A549 (cell line): ENCODE results near the gene SCN4B. TPM values are rescaled to one million over a fixed set of nuclear protein-coding genes. Genes with fewer than 3 reads are reported as not detected.
A peak's percentile ranks its signal among the peaks of the same experiment; 100 is the strongest.

Experiments
- ATAC-seq, 2 experiments: fragments of 200-7000 bp in 1 of 2; fragments of >200 bp in 1 of 2; cut with Nextera tagmentation in 1 of 2; cut with Tn5 transposase in 1 of 2; 3 replicates each; pipeline versions ENCODE4 v1.8.0 to v1.9.1; 2018 to 2020; ENCODE audit warnings: mild to moderate bottlenecking in 1 of 2, moderate library complexity in 1 of 2
- CTCF ChIA-PET: fragments of 300-600 bp; sonication (Branson Sonifier 250); formaldehyde crosslinking; extraction: SDS; loops from one replicate; lab custom pipeline; 2021; ENCODE audit warnings: antibody characterized with exemption, inconsistent platforms; lab: Yijun Ruan, JAX
- POLR2A ChIA-PET: fragments of 350-600 bp; formaldehyde crosslinking; extraction: SDS; loops from one replicate; lab custom pipeline; 2021; ENCODE audit warnings: antibody characterized with exemption, inconsistent platforms; lab: Yijun Ruan, JAX
- DNase-seq, 2 experiments: peaks; one replicate each; pipeline versions ENCODE4 v3.0.0 to v3.0.0-alpha.2; 2011 to 2016; ENCODE audit warnings: low read depth in 1 of 2, low spot score in 1 of 2
- FAIRE-seq: peaks from 2 replicates; lab custom pipeline; 2011; peaks lifted over from hg19 to GRCh38; lab: Jason Lieb, UNC
- H3K27ac ChIP-seq, 2 experiments: fragments of >200 bp; sonication (Bioruptor Twin); formaldehyde crosslinking; 3 replicates each; pipeline ENCODE4 v1.5.1; 2016 to 2017
- H3K4me1 ChIP-seq: fragments of >200 bp; sonication (Bioruptor Twin); formaldehyde crosslinking; 3 replicates; pipeline ENCODE4 v1.6.1; 2016
- H3K4me2 ChIP-seq: fragments of >200 bp; sonication (Bioruptor Twin); formaldehyde crosslinking; 3 replicates; pipeline ENCODE4 v1.6.1; 2016
- H3K4me3 ChIP-seq: fragments of >200 bp; sonication (Bioruptor Twin); formaldehyde crosslinking; 3 replicates; pipeline ENCODE4 v1.5.1; 2016
- H3K9me3 ChIP-seq: fragments of >200 bp; sonication (Bioruptor Twin); formaldehyde crosslinking; 3 replicates; pipeline ENCODE4 v1.6.1; 2016
- BHLHE40 ChIP-seq: IDR thresholded peaks from 2 replicates; pipeline ENCODE4 v1.6.1; 2012; ENCODE audit warnings: low read depth, low read length, inconsistent platforms
- CBX2 ChIP-seq: fragments of 200-600 bp; sonication (generic); IDR thresholded peaks from 2 replicates; pipeline ENCODE4 v1.6.1; 2016; ENCODE audit warnings: low read depth, mild to moderate bottlenecking, borderline replicate concordance
- CBX8 ChIP-seq: fragments of 200-600 bp; sonication (generic); IDR thresholded peaks from 2 replicates; pipeline ENCODE4 v1.6.1; 2016
- CEBPB ChIP-seq, 2 experiments: fragments of >200 bp in 1 of 2; sonication (Bioruptor Twin) in 1 of 2; formaldehyde crosslinking in 1 of 2; IDR thresholded peaks; 2 replicates each; pipeline ENCODE4 v1.6.1; 2012 to 2016
- CHD2 ChIP-seq: fragments of 150-350 bp; IDR thresholded peaks from 2 replicates; pipeline ENCODE4 v1.6.1; 2014; ENCODE audit warnings: low read length; ENCODE audit not compliant: partially characterized antibody
- E2F6 ChIP-seq: IDR thresholded peaks from 2 replicates; pipeline ENCODE4 v1.6.1; 2012; ENCODE audit warnings: low read depth, borderline replicate concordance
- EHF ChIP-seq: fragments of 250-450 bp; sonication (Bioruptor Pico); IDR thresholded peaks from 2 replicates; pipeline ENCODE4 v1.5.0; 2020; ENCODE audit warnings: mild to moderate bottlenecking
- EHMT2 ChIP-seq: fragments of 200-600 bp; sonication (generic); IDR thresholded peaks from 2 replicates; pipeline ENCODE4 v1.6.1; 2016; ENCODE audit warnings: antibody characterized with exemption, low read depth, mild to moderate bottlenecking, moderate library complexity
- FOSL2 ChIP-seq, 2 experiments: fragments of 450-650 bp in 1 of 2; fragments of >200 bp in 1 of 2; sonication (Bioruptor Twin) in 1 of 2; formaldehyde crosslinking; IDR thresholded peaks; 2 replicates each; pipeline versions ENCODE4 v1.5.0 to v1.6.1; 2016 to 2020; ENCODE audit warnings: mild to moderate bottlenecking in 1 of 2, moderate library complexity in 1 of 2
- GATA3 ChIP-seq: IDR thresholded peaks from 2 replicates; pipeline ENCODE4 v1.6.1; 2012; ENCODE audit warnings: borderline replicate concordance
- HDAC2 ChIP-seq: fragments of 200-600 bp; sonication (generic); IDR thresholded peaks from 2 replicates; pipeline ENCODE4 v1.6.1; 2016
- HOXA7 ChIP-seq: fragments of 250-450 bp; sonication (Bioruptor Pico); IDR thresholded peaks from 2 replicates; pipeline ENCODE4 v1.5.0; 2020; ENCODE audit warnings: mild to moderate bottlenecking, moderate library complexity
- HOXB5 ChIP-seq: fragments of 250-450 bp; sonication (Bioruptor Pico); IDR thresholded peaks from 2 replicates; pipeline ENCODE4 v1.5.0; 2020; ENCODE audit warnings: mild to moderate bottlenecking, moderate library complexity
- JUN ChIP-seq, 2 experiments: fragments of >200 bp; sonication (Bioruptor Twin); formaldehyde crosslinking; IDR thresholded peaks; 2 replicates in 1 of 2; 3 replicates in 1 of 2; pipeline ENCODE4 v1.6.1; 2016 to 2017
- KDM5A ChIP-seq: fragments of 200-600 bp; sonication (generic); IDR thresholded peaks from 2 replicates; pipeline ENCODE4 v1.6.1; 2016; ENCODE audit warnings: antibody characterized with exemption, mild to moderate bottlenecking
- MAFK ChIP-seq: fragments of 450-650 bp; IDR thresholded peaks from 2 replicates; pipeline ENCODE4 v1.6.1; 2014; ENCODE audit not compliant: partially characterized antibody
- NFE2L2 ChIP-seq: fragments of 150-350 bp; conservative IDR thresholded peaks from 2 replicates; pipeline ENCODE4 v1.6.1; 2014; ENCODE audit warnings: low read length
- NPAS2 ChIP-seq: fragments of 250-450 bp; sonication (Bioruptor Pico); IDR thresholded peaks from 2 replicates; pipeline ENCODE4 v1.8.0; 2022; ENCODE audit warnings: mild to moderate bottlenecking, moderate library complexity, borderline replicate concordance
- PHF8 ChIP-seq: fragments of 200-600 bp; sonication (generic); IDR thresholded peaks from 2 replicates; pipeline ENCODE4 v1.6.1; 2016; ENCODE audit warnings: low read depth, mild to moderate bottlenecking, antibody characterized with exemption, moderate library complexity, borderline replicate concordance
- POLR2A ChIP-seq: IDR thresholded peaks from 2 replicates; pipeline ENCODE4 v1.6.1; 2012; ENCODE audit warnings: mild to moderate bottlenecking, low read length
- POLR2AphosphoS2 ChIP-seq: conservative IDR thresholded peaks from 2 replicates; pipeline ENCODE4 v1.6.1; 2012; ENCODE audit warnings: low read length, improper control_type of control experiment, inconsistent platforms
- RNF2 ChIP-seq: fragments of 200-600 bp; sonication (generic); IDR thresholded peaks from 2 replicates; pipeline ENCODE4 v1.6.1; 2016; ENCODE audit warnings: low read depth, mild to moderate bottlenecking, antibody characterized with exemption, moderate library complexity, borderline replicate concordance
- SMC3 ChIP-seq: fragments of >200 bp; sonication (Bioruptor Twin); formaldehyde crosslinking; IDR thresholded peaks from 3 replicates; pipeline ENCODE4 v1.6.1; 2018; ENCODE audit warnings: inconsistent platforms
- SREBF2 ChIP-seq: fragments of 450-650 bp; IDR thresholded peaks from 2 replicates; pipeline ENCODE4 v1.6.1; 2014; ENCODE audit warnings: mild to moderate bottlenecking, moderate library complexity
- TP53 ChIP-seq: fragments of 250-450 bp; sonication (Bioruptor Pico); IDR thresholded peaks from 2 replicates; pipeline ENCODE4 v1.5.0; 2021; ENCODE audit warnings: mild to moderate bottlenecking, moderate library complexity
- ZSCAN20 ChIP-seq: fragments of 250-450 bp; sonication (Bioruptor Pico); IDR thresholded peaks from 2 replicates; pipeline ENCODE4 v1.8.0; 2022; ENCODE audit warnings: mild to moderate bottlenecking, moderate library complexity
- WGBS: methylation state at CpG from one replicate; pipeline ENCODE4 v1.1.6; 2017; ENCODE audit errors: missing lambda C conversion rate; 5-methylcytosine and 5-hydroxymethylcytosine counted together
- polyA plus RNA-seq, 4 experiments: library from polyadenylated mRNA; depleted of rRNA in 3 of 4; stranded (reverse); fragments of >200 nt; fragmentation: RNase III in 1 of 4; extraction: RNeasy Plus Mini Kit Qiagen cat#74134 plus additional on column Dnase treatment in 1 of 4; gene quantifications; 2 replicates in 3 of 4; 3 replicates in 1 of 4; pipeline ENCODE4 v1.2.3, GENCODE V29; 2011 to 2017
- TF ChIP-seq, protein P1 (sequence below): fragments of 150-350 bp; IDR thresholded peaks from 2 replicates; pipeline ENCODE4 v1.6.1; 2014; ENCODE audit warnings: low read depth, mild to moderate bottlenecking, low read length
- TF ChIP-seq, protein P2 (sequence below): fragments of 450-650 bp; IDR thresholded peaks from 2 replicates; pipeline ENCODE4 v1.6.1; 2014; ENCODE audit warnings: antibody characterized with exemption
- TF ChIP-seq, protein P3 (sequence below): fragments of >200 bp; sonication (Bioruptor Twin); formaldehyde crosslinking; IDR thresholded peaks from 3 replicates; pipeline ENCODE4 v1.5.1; 2016
- TF ChIP-seq, protein P4 (sequence below): fragments of 250-450 bp; sonication (Bioruptor Pico); IDR thresholded peaks from 2 replicates; pipeline ENCODE4 v1.5.0; 2020; ENCODE audit warnings: low read depth, mild to moderate bottlenecking, moderate library complexity
- TF ChIP-seq, protein P5 (sequence below): IDR thresholded peaks from 2 replicates; pipeline ENCODE4 v1.6.1; 2012
- TF ChIP-seq, protein P6 (sequence below): IDR thresholded peaks from 2 replicates; pipeline ENCODE4 v1.6.1; 2012

Gene SCN4B
- polyA plus RNA-seq, 2 of the 4 experiments (the other 2 are of a cell fraction): 0.12 TPM; not detected in 1

DNA sequence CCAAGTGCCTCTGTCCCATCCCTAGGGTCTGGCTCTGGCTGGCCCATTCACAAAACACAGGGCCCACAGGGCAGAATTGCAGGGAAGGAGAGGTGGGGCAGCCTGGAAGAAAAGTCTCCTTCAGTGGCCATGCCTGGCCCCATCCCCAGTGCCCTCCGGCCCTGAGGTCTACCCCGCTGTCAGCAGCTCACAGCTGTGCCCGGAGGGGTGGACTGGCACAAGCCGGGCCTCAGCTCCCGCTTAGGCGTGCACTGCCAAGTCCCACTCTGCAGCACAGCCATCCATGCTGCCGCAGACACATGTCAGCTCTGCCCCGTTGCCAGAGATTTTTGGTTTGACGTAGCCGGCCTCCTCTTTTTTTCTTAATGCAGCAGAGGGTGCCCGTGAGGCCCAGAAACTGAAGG is 27.7 kb upstream of the SCN4B start:
- peak; percentile 77 to 85 for ATAC-seq
- 46% methylated on average over 9 of the region's 11 CpGs for WGBS
- peak in 1 of 2 experiments; percentile 18 for DNase-seq
- POLR2A ChIA-PET: no interaction called here
- Histone ChIP-seq H3K4me3 (no peak overlapping the region), H3K4me2 (no peak overlapping the region), H3K9me3 (no peaks in the 10 kb centered on the region), H3K27ac (peak overlapping the region in 1 of 2 experiments; percentile 68; a peak in 2 of 6 replicates), H3K4me1 (peaks cover 11% of the 10 kb centered on the region)
- CTCF ChIA-PET: interaction anchor here (0.8 to 4.1 kb wide), 3 partner anchors 10 to 21 kb away, joined by 3 to 45 read pairs (median 14); no protein-coding TSS in a partner anchor
- no peak for FAIRE-seq
- TF ChIP-seq NFE2L2 (no peak), SREBF2 (no peak), HOXA7 (CRISPR knock-in tag) (no peak), HOXB5 (CRISPR knock-in tag) (no peak), POLR2AphosphoS2 (no peak), GATA3 (no peak), RNF2 (no peak), JUN (IDR thresholded peaks at IDR 0.05) (no peak), KDM5A (no peak), CBX8 (no peak), E2F6 (no peak), BHLHE40 (no peak), MAFK (no peak), POLR2A (no peak), SMC3 (no peak)
- TF ChIP-seq, protein P1, sequence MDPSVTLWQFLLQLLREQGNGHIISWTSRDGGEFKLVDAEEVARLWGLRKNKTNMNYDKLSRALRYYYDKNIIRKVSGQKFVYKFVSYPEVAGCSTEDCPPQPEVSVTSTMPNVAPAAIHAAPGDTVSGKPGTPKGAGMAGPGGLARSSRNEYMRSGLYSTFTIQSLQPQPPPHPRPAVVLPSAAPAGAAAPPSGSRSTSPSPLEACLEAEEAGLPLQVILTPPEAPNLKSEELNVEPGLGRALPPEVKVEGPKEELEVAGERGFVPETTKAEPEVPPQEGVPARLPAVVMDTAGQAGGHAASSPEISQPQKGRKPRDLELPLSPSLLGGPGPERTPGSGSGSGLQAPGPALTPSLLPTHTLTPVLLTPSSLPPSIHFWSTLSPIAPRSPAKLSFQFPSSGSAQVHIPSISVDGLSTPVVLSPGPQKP: no peak
- TF ChIP-seq, protein P2, sequence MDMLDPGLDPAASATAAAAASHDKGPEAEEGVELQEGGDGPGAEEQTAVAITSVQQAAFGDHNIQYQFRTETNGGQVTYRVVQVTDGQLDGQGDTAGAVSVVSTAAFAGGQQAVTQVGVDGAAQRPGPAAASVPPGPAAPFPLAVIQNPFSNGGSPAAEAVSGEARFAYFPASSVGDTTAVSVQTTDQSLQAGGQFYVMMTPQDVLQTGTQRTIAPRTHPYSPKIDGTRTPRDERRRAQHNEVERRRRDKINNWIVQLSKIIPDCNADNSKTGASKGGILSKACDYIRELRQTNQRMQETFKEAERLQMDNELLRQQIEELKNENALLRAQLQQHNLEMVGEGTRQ: no peak
- TF ChIP-seq, protein P3, sequence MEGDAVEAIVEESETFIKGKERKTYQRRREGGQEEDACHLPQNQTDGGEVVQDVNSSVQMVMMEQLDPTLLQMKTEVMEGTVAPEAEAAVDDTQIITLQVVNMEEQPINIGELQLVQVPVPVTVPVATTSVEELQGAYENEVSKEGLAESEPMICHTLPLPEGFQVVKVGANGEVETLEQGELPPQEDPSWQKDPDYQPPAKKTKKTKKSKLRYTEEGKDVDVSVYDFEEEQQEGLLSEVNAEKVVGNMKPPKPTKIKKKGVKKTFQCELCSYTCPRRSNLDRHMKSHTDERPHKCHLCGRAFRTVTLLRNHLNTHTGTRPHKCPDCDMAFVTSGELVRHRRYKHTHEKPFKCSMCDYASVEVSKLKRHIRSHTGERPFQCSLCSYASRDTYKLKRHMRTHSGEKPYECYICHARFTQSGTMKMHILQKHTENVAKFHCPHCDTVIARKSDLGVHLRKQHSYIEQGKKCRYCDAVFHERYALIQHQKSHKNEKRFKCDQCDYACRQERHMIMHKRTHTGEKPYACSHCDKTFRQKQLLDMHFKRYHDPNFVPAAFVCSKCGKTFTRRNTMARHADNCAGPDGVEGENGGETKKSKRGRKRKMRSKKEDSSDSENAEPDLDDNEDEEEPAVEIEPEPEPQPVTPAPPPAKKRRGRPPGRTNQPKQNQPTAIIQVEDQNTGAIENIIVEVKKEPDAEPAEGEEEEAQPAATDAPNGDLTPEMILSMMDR: no peak
- TF ChIP-seq, all 56 proteins: peak for 0

- FAIRE-seq (no peak), DNase-seq (no peak), ATAC-seq (no peak)
- H3K4me3 ChIP-seq: no peak overlapping the region
- 76% methylated on average over 4 of the region's 4 CpGs for WGBS
- POLR2A ChIA-PET: no interaction called here
- H3K4me1 ChIP-seq: peaks cover 14% of the 10 kb centered on the region
- H3K4me2 ChIP-seq: no peak overlapping the region
- no peak overlapping the region for H3K27ac ChIP-seq
- H3K9me3 ChIP-seq: no peaks in the 10 kb centered on the region
- CTCF ChIA-PET: interaction anchor here (1.0 kb wide), 1 partner anchor 22 kb away, joined by 7 read pairs; no protein-coding TSS in a partner anchor
- no peak for TF ChIP-seq ZSCAN20 (CRISPR knock-in tag)
- TF ChIP-seq SMC3: no peak
- TF ChIP-seq EHF (CRISPR knock-in tag): no peak
- no peak for TF ChIP-seq NPAS2
- no peak for TF ChIP-seq HOXA7 (CRISPR knock-in tag)
- TF ChIP-seq CHD2: no peak
- TF ChIP-seq CEBPB (IDR thresholded peaks at IDR 0.05): no peak
- TF ChIP-seq, protein P4, sequence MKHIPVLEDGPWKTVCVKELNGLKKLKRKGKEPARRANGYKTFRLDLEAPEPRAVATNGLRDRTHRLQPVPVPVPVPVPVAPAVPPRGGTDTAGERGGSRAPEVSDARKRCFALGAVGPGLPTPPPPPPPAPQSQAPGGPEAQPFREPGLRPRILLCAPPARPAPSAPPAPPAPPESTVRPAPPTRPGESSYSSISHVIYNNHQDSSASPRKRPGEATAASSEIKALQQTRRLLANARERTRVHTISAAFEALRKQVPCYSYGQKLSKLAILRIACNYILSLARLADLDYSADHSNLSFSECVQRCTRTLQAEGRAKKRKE (CRISPR knock-in tag): no peak
- no peak for TF ChIP-seq GATA3
- TF ChIP-seq CBX2: no peak
- TF ChIP-seq HDAC2: no peak
- no peak for TF ChIP-seq EHMT2
- no peak for TF ChIP-seq PHF8
- no peak for TF ChIP-seq FOSL2 (IDR thresholded peaks at IDR 0.05)
- TF ChIP-seq FOSL2 (CRISPR knock-in tag; IDR thresholded peaks at IDR 0.05): no peak
- TF ChIP-seq POLR2A: no peak
- TF ChIP-seq TP53 (CRISPR knock-in tag): no peak
- TF ChIP-seq, protein P5, sequence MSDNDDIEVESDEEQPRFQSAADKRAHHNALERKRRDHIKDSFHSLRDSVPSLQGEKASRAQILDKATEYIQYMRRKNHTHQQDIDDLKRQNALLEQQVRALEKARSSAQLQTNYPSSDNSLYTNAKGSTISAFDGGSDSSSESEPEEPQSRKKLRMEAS: no peak
- TF ChIP-seq, protein P6, sequence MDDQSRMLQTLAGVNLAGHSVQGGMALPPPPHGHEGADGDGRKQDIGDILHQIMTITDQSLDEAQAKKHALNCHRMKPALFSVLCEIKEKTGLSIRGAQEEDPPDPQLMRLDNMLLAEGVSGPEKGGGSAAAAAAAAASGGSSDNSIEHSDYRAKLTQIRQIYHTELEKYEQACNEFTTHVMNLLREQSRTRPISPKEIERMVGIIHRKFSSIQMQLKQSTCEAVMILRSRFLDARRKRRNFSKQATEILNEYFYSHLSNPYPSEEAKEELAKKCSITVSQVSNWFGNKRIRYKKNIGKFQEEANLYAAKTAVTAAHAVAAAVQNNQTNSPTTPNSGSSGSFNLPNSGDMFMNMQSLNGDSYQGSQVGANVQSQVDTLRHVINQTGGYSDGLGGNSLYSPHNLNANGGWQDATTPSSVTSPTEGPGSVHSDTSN: no peak
These were observed 24.1 kb upstream of the SCN4B start for GRCh38 chr11:118176778-118177134.
